Measurements from ENCODE around the gene IGSF22. TPM values are rescaled to one million over a fixed set of nuclear protein-coding genes. Genes with fewer than 3 reads are reported as not detected.
A peak's percentile ranks its signal among the peaks of the same experiment; 100 is the strongest.

The IGSF22 gene
- total and polyA plus RNA-seq, 2 of the 8 experiments (the other 6 are each of a cell fraction or from before 2014, with no cell fraction given) = 0.14 TPM; not detected in 1

DNA sequence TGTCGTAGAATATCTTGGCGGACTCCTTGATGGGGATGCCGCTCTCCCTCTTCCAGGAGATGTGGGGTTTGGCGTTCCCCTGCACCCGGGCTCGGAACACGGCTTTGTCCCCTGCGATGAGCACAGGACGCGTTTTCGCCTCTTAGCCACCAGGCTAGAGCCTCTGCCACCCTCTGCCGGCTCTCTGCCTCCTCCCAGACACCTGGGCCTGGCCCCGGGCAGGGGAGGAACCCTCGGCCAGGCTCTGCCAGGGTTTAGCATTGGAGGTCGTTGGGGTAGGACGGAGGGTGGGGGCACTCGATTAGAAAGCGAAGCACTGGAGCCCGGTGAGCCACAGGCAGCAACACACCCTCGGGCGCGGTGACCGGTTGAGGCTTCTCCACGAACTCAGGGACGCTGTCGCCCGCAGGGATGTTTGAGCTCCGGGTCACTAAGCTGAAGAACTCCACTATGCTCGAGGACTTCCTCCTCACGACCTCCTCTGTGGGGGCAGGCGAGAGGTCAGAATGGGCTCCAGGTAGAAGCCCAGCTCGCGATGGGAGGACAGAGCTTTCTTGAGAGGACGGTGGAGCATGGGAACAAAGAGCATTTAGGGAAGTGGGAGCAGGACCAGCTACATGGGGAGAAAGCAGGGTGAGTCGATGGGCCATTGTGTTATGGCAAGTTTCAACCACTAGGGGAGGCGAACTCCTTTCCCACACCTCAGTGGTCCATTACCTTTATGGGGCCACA is 4.3 kb downstream of the IGSF22 start (continued):
- TF ChIP-seq SAP30 (IDR thresholded peaks at IDR 0.05; ENCODE audit: insufficient read depth, insufficient replicate concordance, low read length) = peak; percentile 6
- no peak for TF ChIP-seq ZNF274 (IDR thresholded peaks at IDR 0.05; ENCODE audit: borderline replicate concordance, extremely low read depth, low read length)
- no peak for TF ChIP-seq ASH2L (IDR thresholded peaks at IDR 0.05; ENCODE audit: low read length)
- peak; percentile 70 for TF ChIP-seq KDM4A (IDR thresholded peaks at IDR 0.05; ENCODE audit: low read depth, low read length, severe bottlenecking)
- TF ChIP-seq, protein P1, sequence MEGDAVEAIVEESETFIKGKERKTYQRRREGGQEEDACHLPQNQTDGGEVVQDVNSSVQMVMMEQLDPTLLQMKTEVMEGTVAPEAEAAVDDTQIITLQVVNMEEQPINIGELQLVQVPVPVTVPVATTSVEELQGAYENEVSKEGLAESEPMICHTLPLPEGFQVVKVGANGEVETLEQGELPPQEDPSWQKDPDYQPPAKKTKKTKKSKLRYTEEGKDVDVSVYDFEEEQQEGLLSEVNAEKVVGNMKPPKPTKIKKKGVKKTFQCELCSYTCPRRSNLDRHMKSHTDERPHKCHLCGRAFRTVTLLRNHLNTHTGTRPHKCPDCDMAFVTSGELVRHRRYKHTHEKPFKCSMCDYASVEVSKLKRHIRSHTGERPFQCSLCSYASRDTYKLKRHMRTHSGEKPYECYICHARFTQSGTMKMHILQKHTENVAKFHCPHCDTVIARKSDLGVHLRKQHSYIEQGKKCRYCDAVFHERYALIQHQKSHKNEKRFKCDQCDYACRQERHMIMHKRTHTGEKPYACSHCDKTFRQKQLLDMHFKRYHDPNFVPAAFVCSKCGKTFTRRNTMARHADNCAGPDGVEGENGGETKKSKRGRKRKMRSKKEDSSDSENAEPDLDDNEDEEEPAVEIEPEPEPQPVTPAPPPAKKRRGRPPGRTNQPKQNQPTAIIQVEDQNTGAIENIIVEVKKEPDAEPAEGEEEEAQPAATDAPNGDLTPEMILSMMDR (IDR thresholded peaks at IDR 0.05; ENCODE audit: control extremely low read depth in 1 of 3, insufficient read depth in 1 of 3, low read depth in 1 of 3, low read length in 3 of 3) = peak; percentile 68 to 89 (median 84)
- no peak for TF ChIP-seq CBX5 (IDR thresholded peaks at IDR 0.05; ENCODE audit: low read depth, low read length)
- TF ChIP-seq POLR2AphosphoS5 (IDR thresholded peaks at IDR 0.05; ENCODE audit: low read depth, low read length) = peak; percentile 34; the same call in 1 of the 2 replicates
- no peak for TF ChIP-seq POLR2A (IDR thresholded peaks at IDR 0.05; ENCODE audit: control extremely low read depth in 1 of 2, low read depth in 2 of 2, low read length in 2 of 2)
